ENCODE results near the gene IFNAR1.

GRCh38 chr21:33332143-33332542, 7.4 kb downstream of the IFNAR1 start:
- TF ChIP-seq EZH2 (IDR thresholded peaks at IDR 0.05; ENCODE audit: insufficient read depth, poor library complexity, severe bottlenecking), result no peak
- TF ChIP-seq EZH2phosphoT487 (IDR thresholded peaks at IDR 0.05; ENCODE audit: insufficient read depth, low read depth), result no peak
